T-helper 1 cell (primary cell): ENCODE results near the gene POM121C.
"Not testable (repeated sequence)": the region's sequence is repeated elsewhere in the genome, so short reads cannot be mapped to it uniquely, and the experiment has no call there.

Source experiments
- DNase-seq, 5 donors: peaks; one replicate each; pipeline ENCODE4 v3.0.0-alpha.2; 2012 to 2020
- total RNA-seq, 4 donors: gene quantifications; one replicate each; lab custom pipeline; 2026; lab: John Stamatoyannopoulos, UW

Gene POM121C
- total RNA-seq = 32.9 to 47.2 (median 40.1) reads per million in 4 donors

- DNase-seq = peak; percentile 67 to 91 (median 78)
Observed at GRCh38 chr7:75485979-75486643, at the start of gene POM121C. Gene POM121C, minus strand, starts transcription at chr7:75486299. Its CDS starts 44,803 bp downstream, at chr7:75441496.

- DNase-seq = peak in 1 of 5 donors; percentile 38
Observed at GRCh38 chr7:75534727-75535307, 48.7 kb upstream of the POM121C start.

GRCh38 chr7:75533926-75534325, 47.8 kb upstream of the POM121C start:
- no peak for DNase-seq

- no peak for DNase-seq
Observed at GRCh38 chr7:75532639-75533038, 46.5 kb upstream of the POM121C start.

- no peak for DNase-seq
Observed at GRCh38 chr7:75531359-75531821, 45.3 kb upstream of the POM121C start.

GRCh38 chr7:75527224-75527722, 41.2 kb upstream of the POM121C start:
- DNase-seq = peak in 2 of 5 donors; percentile 2 to 3

- DNase-seq = not testable (repeated sequence)
Observed at GRCh38 chr7:75521727-75522126, 35.6 kb upstream of the POM121C start.

- DNase-seq = not testable (repeated sequence)
Observed at GRCh38 chr7:75518842-75519241, 32.7 kb upstream of the POM121C start.

- not testable (repeated sequence) for DNase-seq
Observed at GRCh38 chr7:75509033-75509432, 22.9 kb upstream of the POM121C start.

- not testable (repeated sequence) for DNase-seq
Observed at GRCh38 chr7:75492020-75492419, 5.9 kb upstream of the POM121C start, which contains the start of gene SPDYE5. Gene SPDYE5, plus strand, starts transcription at chr7:75492320. Its CDS starts 1,728 bp downstream, at chr7:75494048.

GRCh38 chr7:75485355-75485978, 632 bp downstream of the POM121C start:
- DNase-seq = peak in 1 of 5 donors; percentile 10

GRCh38 chr7:75480313-75480712, 5.8 kb downstream of the POM121C start:
- DNase-seq = not testable (repeated sequence)

- DNase-seq = not testable (repeated sequence)
Observed at GRCh38 chr7:75477457-75477856, 8.6 kb downstream of the POM121C start.

GRCh38 chr7:75470166-75470565, 15.9 kb downstream of the POM121C start:
- not testable (repeated sequence) for DNase-seq

GRCh38 chr7:75460541-75460940, 25.6 kb downstream of the POM121C start:
- DNase-seq = not testable (repeated sequence)

GRCh38 chr7:75458034-75458433, 28.1 kb downstream of the POM121C start:
- DNase-seq = not testable (repeated sequence)

GRCh38 chr7:75456403-75456802, 29.7 kb downstream of the POM121C start:
- DNase-seq = not testable (repeated sequence)

- not testable (repeated sequence) for DNase-seq
Observed at GRCh38 chr7:75452494-75452955, 33.6 kb downstream of the POM121C start.

GRCh38 chr7:75449946-75450345, 36.2 kb downstream of the POM121C start:
- DNase-seq = not testable (repeated sequence)

- peak in 2 of 5 donors; percentile 20 to 27 for DNase-seq
Observed at GRCh38 chr7:75442465-75443111, 43.5 kb downstream of the POM121C start.

GRCh38 chr7:75442101-75442464, 44.0 kb downstream of the POM121C start:
- DNase-seq = not testable (repeated sequence)

GRCh38 chr7:75439000-75439399, 47.1 kb downstream of the POM121C start:
- not testable (repeated sequence) for DNase-seq

- not testable (repeated sequence) for DNase-seq
Observed at GRCh38 chr7:75423481-75423880, 62.6 kb downstream of the POM121C start.
